GM23338 (cell line): ENCODE data around the gene RHEBL1. TPM values are rescaled to one million over a fixed set of nuclear protein-coding genes. Genes with fewer than 3 reads are reported as not detected.

Experiments used
- ATAC-seq: fragments of 200-7000 bp; cut with Tn5 transposase; 3 replicates; pipeline ENCODE4 v1.9.1; 2020
- DNase-seq: peaks from one replicate; pipeline ENCODE4 v3.0.0-alpha.2; 2015; ENCODE audit warnings: low spot score
- H2AFZ ChIP-seq: fragments of 200-600 bp; sonication (generic); 2 replicates; pipeline ENCODE4 v1.8.0; 2016; ENCODE audit warnings: antibody characterized with exemption, mild to moderate bottlenecking, moderate library complexity
- H3F3A ChIP-seq: fragments of 200-600 bp; sonication (generic); replicated peaks from 2 replicates; pipeline ENCODE4 v1.8.0; 2017; ENCODE audit warnings: antibody characterized with exemption, mixed run types, low read depth
- H3K27ac ChIP-seq: fragments of 200-600 bp; sonication (generic); 2 replicates; pipeline ENCODE4 v1.6.1; 2016; ENCODE audit warnings: low read depth
- H3K27me3 ChIP-seq: fragments of 200-600 bp; sonication (generic); 2 replicates; pipeline ENCODE4 v1.8.0; 2016; ENCODE audit warnings: mild to moderate bottlenecking, mixed run types, moderate library complexity; ENCODE audit not compliant: insufficient read depth
- H3K36me3 ChIP-seq: fragments of 200-600 bp; sonication (generic); 2 replicates; pipeline ENCODE4 v1.8.0; 2016; ENCODE audit warnings: mild to moderate bottlenecking; ENCODE audit not compliant: insufficient read depth
- H3K4me1 ChIP-seq: fragments of 200-600 bp; sonication (generic); 2 replicates; pipeline ENCODE4 v1.8.0; 2016; ENCODE audit warnings: mild to moderate bottlenecking, moderate library complexity; ENCODE audit not compliant: insufficient read depth
- H3K4me2 ChIP-seq: fragments of 200-600 bp; sonication (generic); 2 replicates; pipeline ENCODE4 v1.7.1; 2017; ENCODE audit warnings: mixed run types
- H3K4me3 ChIP-seq: fragments of 200-600 bp; sonication (generic); 2 replicates; pipeline ENCODE4 v1.6.1; 2016; ENCODE audit warnings: mixed run types
- H3K79me2 ChIP-seq: fragments of 200-600 bp; sonication (generic); replicated peaks from 2 replicates; pipeline ENCODE4 v1.8.0; 2017; ENCODE audit warnings: mild to moderate bottlenecking; ENCODE audit not compliant: insufficient read depth
- H3K9me2 ChIP-seq: fragments of 200-600 bp; sonication (generic); 2 replicates; pipeline ENCODE4 v1.8.0; 2017; ENCODE audit not compliant: insufficient read depth
- H4K20me1 ChIP-seq: fragments of 200-600 bp; sonication (generic); replicated peaks from 2 replicates; pipeline ENCODE4 v1.8.0; 2017; ENCODE audit warnings: mild to moderate bottlenecking; ENCODE audit not compliant: insufficient read depth
- H3K27ac Mint-ChIP-seq: 2 replicates; pipeline ENCODE4 v1.8.0; 2020; ENCODE audit warnings: inconsistent platforms, mild to moderate bottlenecking, moderate library complexity, mixed read lengths
- H3K27me3 Mint-ChIP-seq: 3 replicates; pipeline ENCODE4 v1.8.0; 2022; ENCODE audit warnings: low read depth, mild to moderate bottlenecking, moderate library complexity, mixed read lengths, inconsistent platforms; ENCODE audit not compliant: insufficient read depth, poor library complexity
- H3K36me3 Mint-ChIP-seq: 3 replicates; pipeline ENCODE4 v1.8.0; 2021; ENCODE audit warnings: low read depth, mild to moderate bottlenecking, inconsistent platforms, moderate library complexity, mixed read lengths
- H3K4me1 Mint-ChIP-seq: 3 replicates; pipeline ENCODE4 v1.8.0; 2020; ENCODE audit warnings: mild to moderate bottlenecking, inconsistent platforms, mixed read lengths
- H3K4me3 Mint-ChIP-seq: 3 replicates; pipeline ENCODE4 v1.8.0; 2021; ENCODE audit warnings: moderate library complexity, mild to moderate bottlenecking, inconsistent platforms, mixed read lengths
- H3K9me3 Mint-ChIP-seq: 3 replicates; pipeline ENCODE4 v1.8.0; 2020; ENCODE audit warnings: moderate library complexity, mild to moderate bottlenecking, inconsistent platforms, mixed read lengths
- CREB1 ChIP-seq: fragments of 250-450 bp; sonication (Bioruptor Pico); IDR thresholded peaks from 2 replicates; pipeline ENCODE4 v1.5.0; 2020; ENCODE audit warnings: low read depth, mild to moderate bottlenecking, moderate library complexity
- CTCF ChIP-seq, 2 experiments: fragments of 200-600 bp in 1 of 2; sonication (generic) in 1 of 2; conservative IDR thresholded peaks; 2 replicates each; pipeline versions ENCODE4 v1.5.1 to v1.6.1; 2016 to 2017; ENCODE audit warnings: antibody characterized with exemption in 2 of 2, low read depth in 2 of 2, mild to moderate bottlenecking in 2 of 2, moderate library complexity in 1 of 2
- ETS1 ChIP-seq: IDR thresholded peaks from 2 replicates; pipeline ENCODE4 v1.6.1; 2016; ENCODE audit warnings: antibody characterized with exemption
- ZNF331 ChIP-seq: fragments of 250-450 bp; sonication (Bioruptor Pico); IDR thresholded peaks from 2 replicates; pipeline ENCODE4 v1.5.0; 2020; ENCODE audit warnings: low read depth, mild to moderate bottlenecking, moderate library complexity
- ZNF462 ChIP-seq: fragments of 250-450 bp; sonication (Bioruptor Pico); IDR thresholded peaks from 2 replicates; pipeline ENCODE4 v1.5.0; 2020; ENCODE audit warnings: mild to moderate bottlenecking, moderate library complexity
- polyA plus RNA-seq: library from polyadenylated mRNA; unstranded; fragments of >200 nt; fragmentation: Nextera tagmentation; extraction: Ambion mirVana; gene quantifications from 2 replicates; pipeline ENCODE4 v1.2.1, GENCODE V29; 2016
- total RNA-seq: library from RNA; depleted of rRNA; stranded (reverse); fragments of >200 nt; shearing (Covaris generic); gene quantifications from 2 replicates; pipeline ENCODE4 v1.2.3, GENCODE V29; 2014

RHEBL1 gene
- total and polyA plus RNA-seq, 2 experiments from 2014 or later, result 9.4 to 11.8 TPM

GRCh38 chr12:49024543-49024942, 45.2 kb downstream of the RHEBL1 start (continued):
- TF ChIP-seq ZNF462 (CRISPR knock-in tag), result no peak

- Histone ChIP-seq H2AFZ (no peak overlapping the region), H3K79me2 (no peaks in the 10 kb centered on the region), H3K4me1 (no peaks in the 10 kb centered on the region), H4K20me1 (peaks cover 19% of the 10 kb centered on the region), H3K27ac (no peak overlapping the region), H3K4me2 (no peak overlapping the region), H3K36me3 (peaks cover 44% of the 10 kb centered on the region), H3F3A (peaks cover 6% of the 10 kb centered on the region; the same call in 1 of the 2 replicates), H3K4me3 (no peak overlapping the region), H3K9me2 (no peaks in the 10 kb centered on the region), H3K27me3 (no peaks in the 10 kb centered on the region)
- H3K27ac Mint-ChIP-seq, result no peak overlapping the region
- H3K9me3 Mint-ChIP-seq, result no peaks in the 10 kb centered on the region
- H3K27me3 Mint-ChIP-seq, result peaks cover 7% of the 10 kb centered on the region
- H3K36me3 Mint-ChIP-seq, result peaks cover 72% of the 10 kb centered on the region
- H3K4me3 Mint-ChIP-seq, result no peak overlapping the region
- TF ChIP-seq CREB1 (CRISPR knock-in tag) (no peak), ZNF331 (CRISPR knock-in tag) (no peak)
- no peak for ATAC-seq
- peaks cover 12% of the 10 kb centered on the region; the same call in 2 of the 3 replicates for H3K4me1 Mint-ChIP-seq
- no peak for DNase-seq
Measured at GRCh38 chr12:49023812-49024211, 46.0 kb downstream of the RHEBL1 start.

GRCh38 chr12:49022558-49023178, 47.1 kb downstream of the RHEBL1 start:
- Mint-ChIP-seq H3K36me3 (peaks cover 62% of the 10 kb centered on the region), H3K4me3 (no peak overlapping the region), H3K4me1 (peaks cover 16% of the 10 kb centered on the region; the same call in 2 of the 3 replicates), H3K27ac (no peak overlapping the region), H3K27me3 (peaks cover 7% of the 10 kb centered on the region), H3K9me3 (no peaks in the 10 kb centered on the region)
- H3K36me3 ChIP-seq, result peaks cover 40% of the 10 kb centered on the region
- no peak overlapping the region for H3K4me2 ChIP-seq
- no peaks in the 10 kb centered on the region for H3K79me2 ChIP-seq
- no peak overlapping the region for H2AFZ ChIP-seq
- DNase-seq, result no peak
- ATAC-seq, result no peak
- H4K20me1 ChIP-seq, result peaks cover 15% of the 10 kb centered on the region
- H3K27me3 ChIP-seq, result no peaks in the 10 kb centered on the region
- peaks cover 2% of the 10 kb centered on the region; the same call in 1 of the 2 replicates for H3K4me1 ChIP-seq
- H3K4me3 ChIP-seq, result no peak overlapping the region
- H3F3A ChIP-seq, result peaks cover 13% of the 10 kb centered on the region; the same call in 1 of the 2 replicates
- no peaks in the 10 kb centered on the region for H3K9me2 ChIP-seq
- no peak overlapping the region for H3K27ac ChIP-seq
- TF ChIP-seq CTCF (conservative IDR thresholded peaks at IDR 0.05; ENCODE audit: low read depth in 2 of 2) (no peak), ETS1 (no peak), ZNF331 (CRISPR knock-in tag) (no peak), CREB1 (CRISPR knock-in tag) (no peak)
